SK-N-MC (cell line): Measurements from ENCODE around the gene MACROD2.

Source experiments
- EZH2 ChIP-seq: fragments of 200-600 bp; sonication (generic); IDR thresholded peaks from one replicate; pipeline ENCODE4 v1.6.1; 2017; ENCODE audit warnings: antibody characterized with exemption
- POLR2AphosphoS5 ChIP-seq: IDR thresholded peaks from 2 replicates; pipeline ENCODE4 v1.6.1; 2012; ENCODE audit warnings: mild to moderate bottlenecking, low read depth, low read length, borderline replicate concordance

DNA sequence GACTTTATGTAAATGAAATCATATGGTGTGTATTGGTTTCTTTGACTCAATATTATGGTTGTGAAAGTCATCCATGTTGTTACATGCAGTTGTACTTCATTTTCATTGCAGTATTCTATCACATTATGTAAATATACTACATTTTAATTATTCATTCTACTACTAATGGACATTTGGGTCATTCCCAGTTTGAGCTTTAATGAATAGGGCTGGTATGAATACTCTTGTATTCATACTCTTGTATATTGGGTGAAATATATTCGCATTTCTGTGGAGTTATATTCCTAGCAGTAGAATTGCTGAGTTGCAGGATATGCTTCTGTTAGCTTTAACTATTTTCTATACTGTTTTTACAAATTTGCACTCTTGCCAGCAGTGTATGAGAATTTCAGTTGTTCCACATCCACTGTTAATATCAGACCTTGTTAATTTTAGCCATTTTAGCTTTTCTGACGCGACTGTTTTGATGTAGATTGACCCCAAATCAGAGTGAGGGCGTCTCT lies 1633.6 kb downstream of the MACROD2 start:
- TF ChIP-seq EZH2: no peak
- no peak for TF ChIP-seq POLR2AphosphoS5
